H1 (cell line): Measurements from ENCODE around the gene SBF2. TPM values are rescaled to one million over a fixed set of nuclear protein-coding genes. Genes with fewer than 3 reads are reported as not detected.

Experiments
- CTCF ChIA-PET: fragments of 300-600 bp; sonication (Branson Sonifier 250); formaldehyde crosslinking; loops from one replicate; lab custom pipeline; 2021; ENCODE audit not compliant: partially characterized antibody; lab: Charles Lee
- POLR2A ChIA-PET: fragments of 300-600 bp; sonication (Branson Sonifier 250); formaldehyde crosslinking; loops from one replicate; lab custom pipeline; 2021; ENCODE audit warnings: inconsistent platforms; ENCODE audit not compliant: partially characterized antibody; lab: Charles Lee
- DNase-seq, 2 experiments: peaks; one replicate each; pipeline versions ENCODE4 v3.0.0 to v3.0.0-alpha.2; 2010 to 2022; ENCODE audit warnings: low spot score in 2 of 2, low read depth in 1 of 2, mixed read lengths in 1 of 2
- FAIRE-seq: peaks from 2 replicates; lab custom pipeline; 2011; peaks lifted over from hg19 to GRCh38; lab: Jason Lieb, UNC
- H2AFZ ChIP-seq: 2 replicates; pipeline ENCODE4 v1.8.1; 2012; ENCODE audit warnings: low read length, inconsistent platforms
- H2AK5ac ChIP-seq: 2 replicates; pipeline ENCODE4 v1.6.1; 2013; ENCODE audit warnings: low read depth, low read length
- H2BK120ac ChIP-seq: replicated peaks from 2 replicates; pipeline ENCODE3; 2013; ENCODE audit warnings: low read depth, low read length, inconsistent platforms
- H2BK12ac ChIP-seq: 2 replicates; pipeline ENCODE4 v1.6.1; 2013; ENCODE audit warnings: low read depth, low read length
- H2BK15ac ChIP-seq: 2 replicates; pipeline ENCODE4 v1.6.1; 2013; ENCODE audit warnings: low read length
- H2BK20ac ChIP-seq: 2 replicates; pipeline ENCODE4 v1.6.1; 2013; ENCODE audit warnings: low read length
- H2BK5ac ChIP-seq: 2 replicates; pipeline ENCODE4 v1.6.1; 2013; ENCODE audit warnings: low read depth, low read length
- H3K14ac ChIP-seq: 2 replicates; pipeline ENCODE4 v1.6.1; 2013; ENCODE audit warnings: inconsistent platforms; ENCODE audit not compliant: insufficient read length
- H3K18ac ChIP-seq: 2 replicates; pipeline ENCODE4 v1.6.1; 2013; ENCODE audit warnings: low read length; ENCODE audit errors: extremely low read depth
- H3K23ac ChIP-seq: 2 replicates; pipeline ENCODE4 v1.6.1; 2013; ENCODE audit warnings: inconsistent platforms; ENCODE audit not compliant: insufficient read length
- H3K23me2 ChIP-seq: 2 replicates; pipeline ENCODE4 v1.6.1; 2013; ENCODE audit warnings: low read depth, low read length
- H3K27ac ChIP-seq: 2 replicates; pipeline ENCODE4 v1.6.1; 2011; ENCODE audit warnings: low read depth, low read length, inconsistent platforms
- H3K27me3 ChIP-seq, 4 experiments: replicated peaks in 1 of 4; 1 replicate in 1 of 4; 2 replicates in 3 of 4; pipeline versions ENCODE4 v1.6.1 to v1.8.1; 2011 to 2013; ENCODE audit warnings: low read length in 3 of 4, mild to moderate bottlenecking in 3 of 4, inconsistent platforms in 2 of 4, mixed read lengths in 2 of 4, moderate library complexity in 1 of 4; ENCODE audit not compliant: control insufficient read depth in 3 of 4, insufficient read depth in 3 of 4; ENCODE audit errors: extremely low read depth in 1 of 4
- H3K36me3 ChIP-seq, 4 experiments: 2 replicates each; pipeline versions ENCODE4 v1.6.1 to v1.8.1; 2011 to 2013; ENCODE audit warnings: mild to moderate bottlenecking in 4 of 4, low read length in 3 of 4, moderate library complexity in 2 of 4, control low read depth in 1 of 4, inconsistent platforms in 1 of 4; ENCODE audit not compliant: insufficient read depth in 4 of 4, control insufficient read depth in 2 of 4
- H3K4ac ChIP-seq: replicated peaks from 2 replicates; pipeline ENCODE3; 2013; ENCODE audit warnings: low read length, low read depth, mixed read lengths, inconsistent platforms; ENCODE audit not compliant: insufficient read length
- H3K4me1 ChIP-seq, 4 experiments: replicated peaks in 1 of 4; 1 replicate in 1 of 4; 2 replicates in 3 of 4; pipeline versions ENCODE4 v1.6.1 to v1.8.1; 2011 to 2013; ENCODE audit warnings: low read length in 3 of 4, inconsistent platforms in 2 of 4, mixed read lengths in 1 of 4; ENCODE audit not compliant: insufficient read depth in 4 of 4, control insufficient read depth in 3 of 4
- H3K4me2 ChIP-seq, 2 experiments: 2 replicates each; pipeline versions ENCODE4 v1.6.1 to v1.8.1; 2011 to 2013; ENCODE audit warnings: low read depth in 2 of 2, low read length in 2 of 2, control low read depth in 1 of 2, inconsistent platforms in 1 of 2, mild to moderate bottlenecking in 1 of 2; ENCODE audit not compliant: insufficient read depth in 1 of 2
- H3K4me3 ChIP-seq, 4 experiments: fragments of 200-600, 300-600 bp in 1 of 4; sonication (generic), shearing (Covaris generic), sonication (Bioruptor Twin) in 1 of 4; 2 replicates each; pipeline versions ENCODE4 v1.5.1 to v1.8.1; 2011 to 2016; ENCODE audit warnings: low read length in 4 of 4, low read depth in 3 of 4, control low read depth in 2 of 4, inconsistent platforms in 2 of 4, mild to moderate bottlenecking in 2 of 4, mixed read lengths in 1 of 4, moderate library complexity in 1 of 4; ENCODE audit not compliant: insufficient read depth in 2 of 4; ENCODE audit errors: extremely low read depth in 1 of 4
- H3K56ac ChIP-seq: replicated peaks from 2 replicates; pipeline ENCODE3; 2013; ENCODE audit warnings: low read depth, mild to moderate bottlenecking, mixed read lengths, low read length, inconsistent platforms; ENCODE audit not compliant: insufficient read length
- H3K79me1 ChIP-seq: 2 replicates; pipeline ENCODE4 v1.6.1; 2013; ENCODE audit warnings: low read depth, low read length, control low read depth
- H3K79me2 ChIP-seq, 2 experiments: 2 replicates each; pipeline versions ENCODE4 v1.6.1 to v1.8.1; 2012 to 2013; ENCODE audit warnings: low read length in 2 of 2, mild to moderate bottlenecking in 2 of 2, inconsistent platforms in 1 of 2; ENCODE audit not compliant: insufficient read depth in 2 of 2, control insufficient read depth in 1 of 2
- H3K9ac ChIP-seq, 4 experiments: replicated peaks in 1 of 4; 1 replicate in 1 of 4; 2 replicates in 3 of 4; pipeline versions ENCODE4 v1.6.1 to v1.8.1; 2011 to 2013; ENCODE audit warnings: low read depth in 3 of 4, low read length in 3 of 4, control low read depth in 2 of 4, mild to moderate bottlenecking in 2 of 4, moderate library complexity in 2 of 4, inconsistent platforms in 1 of 4; ENCODE audit errors: extremely low read depth in 1 of 4
- H3K9me3 ChIP-seq, 2 experiments: 2 replicates each; pipeline versions ENCODE4 v1.6.1 to v1.8.1; 2012 to 2013; ENCODE audit warnings: mild to moderate bottlenecking in 2 of 2, moderate library complexity in 2 of 2, control low read depth in 1 of 2, inconsistent platforms in 1 of 2, low read depth in 1 of 2, low read length in 1 of 2, mixed read lengths in 1 of 2; ENCODE audit not compliant: insufficient read depth in 2 of 2
- H4K20me1 ChIP-seq, 2 experiments: replicated peaks in 1 of 2; 2 replicates each; pipeline versions ENCODE3 to v1.8.1; 2011 to 2013; ENCODE audit warnings: inconsistent platforms in 2 of 2, low read length in 2 of 2, mild to moderate bottlenecking in 1 of 2; ENCODE audit not compliant: insufficient read depth in 2 of 2, control insufficient read depth in 1 of 2
- H4K5ac ChIP-seq: 2 replicates; pipeline ENCODE4 v1.6.1; 2013; ENCODE audit warnings: low read length, low read depth, mixed read lengths, inconsistent platforms; ENCODE audit not compliant: insufficient read length
- H4K8ac ChIP-seq: 2 replicates; pipeline ENCODE4 v1.8.0; 2013; ENCODE audit warnings: mild to moderate bottlenecking, moderate library complexity, low read length, inconsistent platforms; ENCODE audit not compliant: insufficient read depth; ENCODE audit errors: extremely low read depth
- H4K91ac ChIP-seq: replicated peaks from 2 replicates; pipeline ENCODE3; 2013; ENCODE audit warnings: low read length, mixed read lengths, inconsistent platforms; ENCODE audit not compliant: insufficient read length
- JUND ChIP-seq: IDR thresholded peaks from 2 replicates; pipeline ENCODE4 v1.6.1; 2011; ENCODE audit warnings: mild to moderate bottlenecking, improper control_type of control experiment, low read length
- WGBS, 2 experiments: shearing (Covaris generic) in 1 of 2; methylation state at CpG; one replicate each; pipeline versions ENCODE4 v1.1.6 to v1.1.7; 2013 to 2015; ENCODE audit warnings: low lambda C conversion rate in 2 of 2, mixed read lengths in 2 of 2, inconsistent platforms in 1 of 2, low coverage in 1 of 2, missing lambda C conversion rate in 1 of 2; ENCODE audit not compliant: insufficient replicate concordance in 2 of 2, insufficient coverage in 1 of 2, insufficient read length in 1 of 2; ENCODE audit errors: extremely low coverage in 1 of 2, missing lambda C conversion rate in 1 of 2; 5-methylcytosine and 5-hydroxymethylcytosine counted together
- polyA plus RNA-seq, 7 experiments: library from polyadenylated mRNA; depleted of rRNA in 3 of 7; stranded (reverse) in 5 of 7; unstranded in 2 of 7; fragments of >200 nt in 5 of 7; fragments of 200-250 nt in 2 of 7; gene quantifications; 1 replicate in 5 of 7; 2 replicates in 1 of 7; 4 replicates in 1 of 7; pipeline versions ENCODE4 v1.2.1 to v1.2.3, GENCODE V29; 2011 to 2013; ENCODE audit warnings: missing spikeins in 2 of 7, mixed read lengths in 2 of 7
- total RNA-seq: library from RNA; stranded (reverse); fragmentation: NEBNext Ultra II Directional; extraction: Animal tissue kit (Norgen Biotek cat#: 25700); gene quantifications from 2 replicates; pipeline ENCODE4 v1.2.1, GENCODE V29; 2021

SBF2 gene
- total and polyA plus RNA-seq, 2 of the 8 experiments (the other 6 are each of a cell fraction or from before 2014, with no cell fraction given) = 36.7 to 50.5 TPM

- H3K4me3 ChIP-seq = no peak overlapping the region
- POLR2A ChIA-PET = no interaction called here
- no peak overlapping the region for H3K23ac ChIP-seq
- H3K14ac ChIP-seq = no peak overlapping the region
- no peak overlapping the region for H2BK5ac ChIP-seq
- H2AFZ ChIP-seq = no peak overlapping the region
- H3K56ac ChIP-seq = no peak overlapping the region
- H3K9ac ChIP-seq = no peak overlapping the region
- H3K79me1 ChIP-seq = no peaks in the 10 kb centered on the region
- no peak overlapping the region for H4K91ac ChIP-seq
- no peak overlapping the region for H3K4ac ChIP-seq
- no peak overlapping the region for H3K4me2 ChIP-seq
- H2BK120ac ChIP-seq = no peak overlapping the region
- DNase-seq (no peak), FAIRE-seq (no peak)
- no peak overlapping the region for H2BK20ac ChIP-seq
- 85% methylated on average over 2 of the region's 2 CpGs; no CpG with 5 or more reads in 1 of the 2 experiments for WGBS, 2 experiments
- H3K23me2 ChIP-seq = no peaks in the 10 kb centered on the region
- no peak overlapping the region for H4K8ac ChIP-seq
- H3K27me3 ChIP-seq = no peaks in the 10 kb centered on the region
- H2AK5ac ChIP-seq = no peak overlapping the region
- H3K4me1 ChIP-seq = peaks cover 2 to 8% (median 6%) of the 10 kb centered on the region in 4 experiments; a peak in 6 of 7 replicates
- peaks cover 0 to 28% of the 10 kb centered on the region in 2 experiments; a peak in 2 of 4 replicates for H3K79me2 ChIP-seq
- no peak overlapping the region for H3K18ac ChIP-seq
- CTCF ChIA-PET = interaction anchor here (1.0 kb wide), 1 partner anchor 12 kb away, joined by 3 read pairs; no protein-coding TSS in a partner anchor
- no peak overlapping the region for H3K27ac ChIP-seq
- H4K5ac ChIP-seq = no peak overlapping the region
- H4K20me1 ChIP-seq = no peaks in the 10 kb centered on the region
- no peak overlapping the region for H2BK15ac ChIP-seq
- H2BK12ac ChIP-seq = no peak overlapping the region
- TF ChIP-seq JUND = no peak
- H3K9me3 ChIP-seq = peaks cover 9 to 11% of the 10 kb centered on the region in 2 experiments; a peak in 3 of 4 replicates
- H3K36me3 ChIP-seq = peaks cover 0 to 2% (median 0%) of the 10 kb centered on the region in 4 experiments; a peak in 1 of 8 replicates
Observed at GRCh38 chr11:10064828-10065227, 229.2 kb downstream of the SBF2 start.
